Calu3 (cell line): ENCODE measurements around the gene COQ8B. TPM values are rescaled to one million over a fixed set of nuclear protein-coding genes. Genes with fewer than 3 reads are reported as not detected.

Experiments used
- BruUV-seq: library from RNA; stranded (reverse); fragments of 400-500 nt; replicated peaks from 2 replicates; lab custom pipeline; 2021; lab: Mats Ljungman, UMichigan
- CTCF ChIA-PET: fragments of 300-600 bp; sonication (Branson Sonifier 250); formaldehyde crosslinking; loops from one replicate; lab custom pipeline; 2022; ENCODE audit warnings: antibody characterized with exemption; lab: Charles Lee
- DNase-seq: peaks from one replicate; pipeline ENCODE4 v3.0.0; 2022
- H3K27ac Mint-ChIP-seq: one replicate; pipeline ENCODE4 v1.8.0; 2022; ENCODE audit warnings: mixed read lengths; ENCODE audit not compliant: unreplicated experiment
- H3K27me3 Mint-ChIP-seq: one replicate; pipeline ENCODE4 v1.8.0; 2022; ENCODE audit warnings: mixed read lengths; ENCODE audit not compliant: unreplicated experiment
- H3K36me3 Mint-ChIP-seq: one replicate; pipeline ENCODE4 v1.8.0; 2022; ENCODE audit warnings: mild to moderate bottlenecking, moderate library complexity, mixed read lengths; ENCODE audit not compliant: insufficient read depth, unreplicated experiment
- H3K4me1 Mint-ChIP-seq: one replicate; pipeline ENCODE4 v1.8.0; 2022; ENCODE audit warnings: mild to moderate bottlenecking, low read depth, mixed read lengths; ENCODE audit not compliant: unreplicated experiment
- H3K4me3 Mint-ChIP-seq: one replicate; pipeline ENCODE4 v1.8.0; 2022; ENCODE audit warnings: mild to moderate bottlenecking, low read depth, moderate library complexity, mixed read lengths; ENCODE audit not compliant: unreplicated experiment
- H3K9me3 Mint-ChIP-seq: one replicate; pipeline ENCODE4 v1.8.0; 2022; ENCODE audit warnings: low read depth, mixed read lengths; ENCODE audit not compliant: unreplicated experiment
- CTCF ChIP-seq: fragments of 200-600 bp; IDR thresholded peaks from one replicate; pipeline ENCODE4 v1.8.0; 2022; ENCODE audit warnings: antibody characterized with exemption; ENCODE audit not compliant: unreplicated experiment
- intact Hi-C: fragments of 100-400 bp; cut with micrococcal nuclease; formaldehyde crosslinking; loops from one replicate; pipeline ENCODE4 v1.10.0; 2022; ENCODE audit not compliant: unreplicated experiment
- total RNA-seq: library from RNA; stranded (reverse); gene quantifications from 2 replicates; pipeline ENCODE4 v1.2.3, GENCODE V29; 2022

COQ8B gene
- total RNA-seq, 1 experiment from 2014 or later: 55.9 TPM

- Mint-ChIP-seq H3K27me3 (no peaks in the 10 kb centered on the region), H3K36me3 (peaks cover 44% of the 10 kb centered on the region), H3K4me3 (no peak overlapping the region), H3K4me1 (no peaks in the 10 kb centered on the region), H3K27ac (no peak overlapping the region), H3K9me3 (no peaks in the 10 kb centered on the region)
- BruUV-seq: no TSS peak
- intact Hi-C loops: no loop called here
- CTCF ChIA-PET: no interaction called here
- DNase-seq: no peak
- TF ChIP-seq CTCF: no peak
Measured at GRCh38 chr19:40689339-40690049, 27.2 kb downstream of the COQ8B start.

GRCh38 chr19:40688987-40689338 is 27.7 kb downstream of the COQ8B start:
- DNase-seq: no peak
- CTCF ChIA-PET: no interaction called here
- Mint-ChIP-seq H3K27me3 (no peaks in the 10 kb centered on the region), H3K9me3 (no peaks in the 10 kb centered on the region), H3K27ac (no peak overlapping the region), H3K4me3 (no peak overlapping the region), H3K4me1 (no peaks in the 10 kb centered on the region), H3K36me3 (peaks cover 38% of the 10 kb centered on the region)
- intact Hi-C loops: no loop called here
- BruUV-seq: no TSS peak
- no peak for TF ChIP-seq CTCF

- CTCF ChIA-PET: no interaction called here
Measured at GRCh38 chr19:40688309-40688708, 28.4 kb downstream of the COQ8B start.

GRCh38 chr19:40687525-40688016 is 29.1 kb downstream of the COQ8B start:
- CTCF ChIA-PET: no interaction called here
- BruUV-seq: no TSS peak
- no peak for DNase-seq
- no peaks in the 10 kb centered on the region for H3K9me3 Mint-ChIP-seq
- H3K4me1 Mint-ChIP-seq: no peaks in the 10 kb centered on the region
- intact Hi-C loops: no loop called here
- H3K36me3 Mint-ChIP-seq: peaks cover 27% of the 10 kb centered on the region
- no peaks in the 10 kb centered on the region for H3K27me3 Mint-ChIP-seq
- H3K4me3 Mint-ChIP-seq: no peak overlapping the region
- no peak overlapping the region for H3K27ac Mint-ChIP-seq
- TF ChIP-seq CTCF: no peak

More at GRCh38 chr19:40688309-40688708, 28.4 kb downstream of the COQ8B start:
- Mint-ChIP-seq H3K27me3 (no peaks in the 10 kb centered on the region), H3K36me3 (peaks cover 34% of the 10 kb centered on the region), H3K27ac (no peak overlapping the region), H3K4me3 (no peak overlapping the region), H3K4me1 (no peaks in the 10 kb centered on the region), H3K9me3 (no peaks in the 10 kb centered on the region)
- TF ChIP-seq CTCF: no peak
- BruUV-seq: no TSS peak
- DNase-seq: no peak
- intact Hi-C loops: no loop called here
